ENCODE results near the gene DDAH1. TPM values are rescaled to one million over a fixed set of nuclear protein-coding genes. Genes with fewer than 3 reads are reported as not detected.
A peak's percentile ranks its signal among the peaks of the same experiment; 100 is the strongest.

The DDAH1 gene
- total RNA-seq, 1 experiment from 2014 or later, result 7.9 TPM

DNA sequence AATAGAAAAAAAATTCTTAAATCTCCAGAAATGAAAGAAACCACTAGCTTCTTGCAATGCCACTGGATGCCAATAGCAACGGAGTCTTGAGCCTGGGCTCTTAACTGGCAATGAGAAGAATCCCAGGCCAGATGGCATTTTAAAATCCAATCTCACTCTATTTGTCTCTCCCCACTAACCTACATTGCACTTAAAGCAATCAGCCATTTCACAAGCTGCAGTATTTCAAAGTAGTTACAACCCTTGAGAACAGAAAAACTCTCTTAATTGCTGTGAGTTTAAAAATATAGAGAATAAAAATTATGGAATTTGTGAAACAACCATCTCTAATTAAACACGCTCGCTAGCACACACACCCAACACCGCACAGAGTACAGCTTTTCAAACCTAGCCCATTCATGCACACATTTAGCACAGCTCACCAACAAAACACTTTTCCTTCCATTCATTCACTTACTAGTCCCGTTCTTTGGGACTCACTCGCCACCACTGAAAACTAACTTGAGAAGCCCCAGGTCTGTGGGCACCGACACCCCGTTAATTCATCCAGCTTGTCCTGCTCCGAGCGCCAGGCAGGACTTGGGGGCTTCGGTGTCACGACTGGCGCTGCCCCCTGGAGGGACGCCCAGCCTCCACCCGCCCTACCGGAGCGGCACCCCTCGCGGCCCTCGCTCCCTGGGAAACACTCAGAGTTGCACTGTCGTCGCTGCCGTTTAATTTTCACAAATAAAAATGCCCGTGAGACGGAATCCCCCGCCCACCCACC, 1.0 kb downstream of the DDAH1 start:
- POLR2A ChIA-PET, result interaction anchor here (0.6 to 2.4 kb wide), 18 partner anchors 9 to 238 kb away, joined by 3 to 16 read pairs (median 4); partner anchors contain the start of genes C1orf52 and CCN1
- no peak overlapping the region for H3K27ac Mint-ChIP-seq (ENCODE audit: low read depth, unreplicated experiment)
- no peaks in the 10 kb centered on the region for H3K27me3 Mint-ChIP-seq (ENCODE audit: insufficient read depth, unreplicated experiment)
- DNase-seq (ENCODE audit: unreplicated experiment), result peak; percentile 22
- no peaks in the 10 kb centered on the region for H3K36me3 Mint-ChIP-seq (ENCODE audit: insufficient read depth, unreplicated experiment)
- H3K4me3 Mint-ChIP-seq (ENCODE audit: unreplicated experiment), result peak overlapping the region; percentile 57
- H3K9me3 Mint-ChIP-seq (ENCODE audit: unreplicated experiment), result no peaks in the 10 kb centered on the region
- TF ChIP-seq, protein P1, sequence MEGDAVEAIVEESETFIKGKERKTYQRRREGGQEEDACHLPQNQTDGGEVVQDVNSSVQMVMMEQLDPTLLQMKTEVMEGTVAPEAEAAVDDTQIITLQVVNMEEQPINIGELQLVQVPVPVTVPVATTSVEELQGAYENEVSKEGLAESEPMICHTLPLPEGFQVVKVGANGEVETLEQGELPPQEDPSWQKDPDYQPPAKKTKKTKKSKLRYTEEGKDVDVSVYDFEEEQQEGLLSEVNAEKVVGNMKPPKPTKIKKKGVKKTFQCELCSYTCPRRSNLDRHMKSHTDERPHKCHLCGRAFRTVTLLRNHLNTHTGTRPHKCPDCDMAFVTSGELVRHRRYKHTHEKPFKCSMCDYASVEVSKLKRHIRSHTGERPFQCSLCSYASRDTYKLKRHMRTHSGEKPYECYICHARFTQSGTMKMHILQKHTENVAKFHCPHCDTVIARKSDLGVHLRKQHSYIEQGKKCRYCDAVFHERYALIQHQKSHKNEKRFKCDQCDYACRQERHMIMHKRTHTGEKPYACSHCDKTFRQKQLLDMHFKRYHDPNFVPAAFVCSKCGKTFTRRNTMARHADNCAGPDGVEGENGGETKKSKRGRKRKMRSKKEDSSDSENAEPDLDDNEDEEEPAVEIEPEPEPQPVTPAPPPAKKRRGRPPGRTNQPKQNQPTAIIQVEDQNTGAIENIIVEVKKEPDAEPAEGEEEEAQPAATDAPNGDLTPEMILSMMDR (IDR thresholded peaks at IDR 0.05; ENCODE audit: unreplicated experiment), result no peak
- intact Hi-C loops (cut with micrococcal nuclease), result loop anchor here (2.0 to 10.0 kb wide), 2 partner anchors 57 to 139 kb away; no protein-coding TSS in a partner anchor
- H3K4me1 Mint-ChIP-seq (ENCODE audit: insufficient read depth, unreplicated experiment), result peaks cover 11% of the 10 kb centered on the region
- BruUV-seq (replicated peaks), result no TSS peak
- CTCF ChIA-PET, result interaction anchor here (0.6 to 1.3 kb wide), 8 partner anchors 11 to 1790 kb away, joined by 3 to 4 read pairs (median 4); partner anchors contain the start of gene CCN1

DNA sequence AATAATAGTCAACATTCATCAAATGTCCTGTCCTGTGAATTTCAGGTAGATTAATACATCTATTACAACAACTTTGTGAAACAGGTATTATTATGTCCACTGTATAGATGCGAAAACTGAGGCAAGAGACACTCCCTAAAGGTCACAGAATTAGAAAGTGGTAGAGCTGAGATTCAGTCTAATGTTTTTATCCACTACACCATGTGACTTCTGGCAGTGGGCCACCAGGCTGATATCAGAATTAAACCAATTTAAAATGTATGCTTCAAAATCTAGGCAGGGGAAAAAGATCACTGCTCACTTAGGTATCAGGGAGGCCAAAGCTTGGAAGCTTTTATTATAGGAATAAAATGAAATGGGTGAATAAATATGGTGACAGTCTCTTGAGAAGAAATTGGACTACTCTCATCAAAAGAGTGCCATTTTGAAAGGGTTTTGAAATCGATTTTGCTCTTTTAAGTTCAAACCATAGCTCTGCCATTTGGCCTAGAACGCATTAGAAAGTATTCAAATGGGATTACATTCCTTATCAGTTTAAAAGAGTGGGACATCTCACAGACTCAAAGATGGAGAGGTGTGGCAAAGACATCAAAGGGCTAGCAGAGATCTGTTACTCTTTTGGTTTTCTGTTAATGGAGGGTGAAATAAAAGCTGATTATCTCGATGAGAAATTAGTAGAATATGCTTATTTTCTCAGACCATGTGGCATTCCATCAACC, 1.9 kb downstream of the DDAH1 start:
- H3K27ac Mint-ChIP-seq (ENCODE audit: low read depth, unreplicated experiment), result no peak overlapping the region
- POLR2A ChIA-PET, result interaction anchor here (0.5 to 2.4 kb wide), 11 partner anchors 10 to 714 kb away, joined by 3 to 10 read pairs (median 3); partner anchors contain the start of genes C1orf52 and CCN1
- TF ChIP-seq, protein P1 (IDR thresholded peaks at IDR 0.05; ENCODE audit: unreplicated experiment), result no peak
- H3K36me3 Mint-ChIP-seq (ENCODE audit: insufficient read depth, unreplicated experiment), result no peaks in the 10 kb centered on the region
- BruUV-seq (replicated peaks), result no TSS peak
- peaks cover 11% of the 10 kb centered on the region for H3K4me1 Mint-ChIP-seq (ENCODE audit: insufficient read depth, unreplicated experiment)
- H3K4me3 Mint-ChIP-seq (ENCODE audit: unreplicated experiment), result peak overlapping the region; percentile 57
- no peaks in the 10 kb centered on the region for H3K27me3 Mint-ChIP-seq (ENCODE audit: insufficient read depth, unreplicated experiment)
- intact Hi-C loops (cut with micrococcal nuclease), result loop anchor here (10.0 kb wide), 1 partner anchor 138 kb away; no protein-coding TSS in a partner anchor
- no peak for DNase-seq (ENCODE audit: unreplicated experiment)
- CTCF ChIA-PET, result interaction anchor here (0.6 to 1.2 kb wide), 5 partner anchors 10 to 1790 kb away, joined by 3 to 4 read pairs (median 4); partner anchors contain the start of gene CCN1
- H3K9me3 Mint-ChIP-seq (ENCODE audit: unreplicated experiment), result no peaks in the 10 kb centered on the region

DNA sequence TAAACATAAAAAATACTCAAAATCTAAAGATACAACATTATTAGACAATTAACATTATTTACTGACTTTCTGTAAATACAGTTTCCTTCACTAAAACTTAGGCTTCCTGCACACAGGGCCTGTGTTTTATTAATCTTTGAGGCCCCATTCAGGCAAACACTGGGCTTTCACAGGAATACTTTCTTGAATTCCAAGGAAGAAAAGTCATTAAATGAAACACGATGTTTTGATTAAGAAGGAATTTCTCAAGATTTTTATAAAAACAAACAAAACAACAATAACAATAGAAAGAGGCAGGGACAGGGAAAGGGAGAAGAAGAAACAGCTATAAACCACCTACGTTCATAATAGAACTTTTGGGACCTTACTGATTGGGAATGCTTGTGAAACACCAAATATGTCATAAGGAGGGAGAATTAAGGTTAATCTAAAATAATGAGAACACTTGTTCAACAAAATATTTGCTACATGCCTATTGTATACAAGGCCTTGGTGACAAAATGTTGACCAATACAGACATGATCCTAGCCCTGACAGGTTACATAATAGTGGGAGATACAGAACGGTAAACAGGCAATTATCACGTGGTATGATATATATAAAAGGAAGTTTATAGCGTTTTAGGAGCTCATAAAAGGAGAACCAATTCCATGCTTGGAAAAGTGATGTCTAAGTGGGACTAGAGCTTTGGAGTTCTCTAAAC, 3.6 kb downstream of the DDAH1 start:
- Mint-ChIP-seq H3K36me3 (ENCODE audit: insufficient read depth, unreplicated experiment) (no peaks in the 10 kb centered on the region), H3K27ac (ENCODE audit: low read depth, unreplicated experiment) (no peak overlapping the region), H3K4me3 (ENCODE audit: unreplicated experiment) (no peak overlapping the region), H3K4me1 (ENCODE audit: insufficient read depth, unreplicated experiment) (peaks cover 11% of the 10 kb centered on the region), H3K27me3 (ENCODE audit: insufficient read depth, unreplicated experiment) (no peaks in the 10 kb centered on the region), H3K9me3 (ENCODE audit: unreplicated experiment) (no peaks in the 10 kb centered on the region)
- ChIA-PET CTCF (interaction anchor here (0.7 to 0.9 kb wide), 2 partner anchors 33 to 117 kb away, joined by 3 read pairs; no protein-coding TSS in a partner anchor), POLR2A (interaction anchor here (0.7 to 1.1 kb wide), 4 partner anchors 124 to 373 kb away, joined by 3 to 5 read pairs (median 4); no protein-coding TSS in a partner anchor)
- TF ChIP-seq, protein P1 (IDR thresholded peaks at IDR 0.05; ENCODE audit: unreplicated experiment), result no peak
- no TSS peak for BruUV-seq (replicated peaks)
- intact Hi-C loops (cut with micrococcal nuclease), result loop anchor here (10.0 kb wide), 1 partner anchor 137 kb away; no protein-coding TSS in a partner anchor
- no peak for DNase-seq (ENCODE audit: unreplicated experiment)
